ENCODE measurements around the gene TFRC. TPM values are rescaled to one million over a fixed set of nuclear protein-coding genes. Genes with fewer than 3 reads are reported as not detected.

Gene TFRC
- total RNA-seq, 120 experiments from 2014 or later: 54.9 to 178 (median 99.8) TPM

Other genes starting within 250 kb of the TFRC start
- gene TNK2, start 173.5 kb downstream of the TFRC start, total RNA-seq: 100 to 1,000 TPM; 167 to 402 (median 279) TPM
- gene ZDHHC19, start 129.3 kb upstream of the TFRC start, total RNA-seq: 1 to 10 TPM in 71 of 120 experiments, under 1 TPM in 24, not detected in 25; 0.36 to 8.5 (median 1.4) TPM
- gene SLC51A, start 134.4 kb upstream of the TFRC start, total RNA-seq: 1 to 10 TPM in 21 of 120 experiments, under 1 TPM in 16, not detected in 83; 0.48 to 3.3 (median 1.0) TPM
- gene PCYT1A, start 205.6 kb upstream of the TFRC start, total RNA-seq: 10 to 100 TPM; 32.9 to 64.7 (median 46.7) TPM
- gene DYNLT2B, start 236.2 kb upstream of the TFRC start, total RNA-seq: 10 to 100 TPM; 11.4 to 43.8 (median 25.6) TPM

All from dorsolateral prefrontal cortex (tissue), 118 donors.